HEK293 (cell line): ENCODE data around the gene SLC22A12.

Source experiments
- CTCF ChIA-PET: fragments of 350-600 bp; formaldehyde crosslinking; extraction: SDS; loops from one replicate; lab custom pipeline; 2021; ENCODE audit warnings: antibody characterized with exemption; lab: Yijun Ruan, JAX
- POLR2A ChIA-PET: fragments of 300-600 bp; formaldehyde crosslinking; extraction: SDS; loops from one replicate; lab custom pipeline; 2020; ENCODE audit warnings: antibody characterized with exemption, inconsistent platforms; lab: Yijun Ruan, JAX
- H3K27ac ChIP-seq: fragments of 200-500 bp; sonication (Bioruptor generic); 2 replicates; pipeline ENCODE4 v1.5.1; 2014; ENCODE audit warnings: low read depth, low read length, control low read depth, inconsistent platforms; ENCODE audit errors: extremely low read depth
- H3K36me3 ChIP-seq, 2 experiments: fragments of 200-500 bp in 1 of 2; sonication (Bioruptor generic) in 1 of 2; 1 replicate in 1 of 2; 2 replicates in 1 of 2; pipeline ENCODE4 v1.5.1; 2014 to 2017; ENCODE audit warnings: inconsistent platforms in 2 of 2, low read length in 2 of 2; ENCODE audit not compliant: control insufficient read depth in 2 of 2, insufficient read depth in 1 of 2
- H3K4me1 ChIP-seq: fragments of 200-500 bp; sonication (Bioruptor generic); 2 replicates; pipeline ENCODE4 v1.5.1; 2014; ENCODE audit warnings: mild to moderate bottlenecking, low read length, inconsistent platforms; ENCODE audit not compliant: control insufficient read depth, insufficient read depth
- H3K4me3 ChIP-seq: 2 replicates; pipeline ENCODE4 v1.5.1; 2011; ENCODE audit warnings: low read depth, mild to moderate bottlenecking, control low read depth, low read length, moderate library complexity
- H3K9me3 ChIP-seq: fragments of 200-500 bp; sonication (Bioruptor generic); 2 replicates; pipeline ENCODE4 v1.5.1; 2014; ENCODE audit warnings: low read depth, low read length, inconsistent platforms; ENCODE audit not compliant: control insufficient read depth, insufficient read depth
- CTCF ChIP-seq: fragments of 450-650 bp; formaldehyde crosslinking; IDR thresholded peaks from 2 replicates; pipeline ENCODE4 v1.5.1; 2016; ENCODE audit warnings: missing biosample characterization, missing genetic modification characterization
- EGR2 ChIP-seq: fragments of 450-650 bp; formaldehyde crosslinking; IDR thresholded peaks from 2 replicates; pipeline ENCODE4 v1.5.1; 2016; ENCODE audit warnings: low read depth, missing biosample characterization, missing genetic modification characterization
- GLIS1 ChIP-seq: fragments of 450-650 bp; formaldehyde crosslinking; IDR thresholded peaks from 2 replicates; pipeline ENCODE4 v1.5.1; 2016; ENCODE audit warnings: missing biosample characterization, missing genetic modification characterization
- GLIS2 ChIP-seq: fragments of 450-650 bp; formaldehyde crosslinking; IDR thresholded peaks from 2 replicates; pipeline ENCODE4 v1.5.1; 2016; ENCODE audit warnings: missing biosample characterization, missing genetic modification characterization
- KLF1 ChIP-seq: fragments of 450-650 bp; formaldehyde crosslinking; IDR thresholded peaks from 2 replicates; pipeline ENCODE4 v1.5.1; 2016; ENCODE audit warnings: missing biosample characterization, missing genetic modification characterization
- KLF9 ChIP-seq: fragments of 450-650 bp; formaldehyde crosslinking; IDR thresholded peaks from 2 replicates; pipeline ENCODE4 v1.5.1; 2016; ENCODE audit warnings: missing biosample characterization, missing genetic modification characterization, low read depth
- SP3 ChIP-seq: fragments of 450-650 bp; formaldehyde crosslinking; IDR thresholded peaks from 2 replicates; pipeline ENCODE4 v1.5.1; 2016; ENCODE audit warnings: missing biosample characterization, missing genetic modification characterization
- YY2 ChIP-seq: fragments of 450-650 bp; formaldehyde crosslinking; IDR thresholded peaks from 2 replicates; pipeline ENCODE4 v1.5.1; 2016; ENCODE audit warnings: missing biosample characterization, missing genetic modification characterization
- ZBTB1 ChIP-seq: fragments of 450-650 bp; formaldehyde crosslinking; IDR thresholded peaks from 2 replicates; pipeline ENCODE4 v1.5.1; 2016; ENCODE audit warnings: missing biosample characterization, missing genetic modification characterization
- ZBTB17 ChIP-seq: fragments of 450-650 bp; formaldehyde crosslinking; IDR thresholded peaks from 2 replicates; pipeline ENCODE4 v1.5.1; 2016; ENCODE audit warnings: missing biosample characterization, missing genetic modification characterization
- ZBTB6 ChIP-seq: fragments of 450-650 bp; formaldehyde crosslinking; IDR thresholded peaks from 2 replicates; pipeline ENCODE4 v1.5.1; 2017; ENCODE audit warnings: missing biosample characterization, missing genetic modification characterization
- ZBTB7A ChIP-seq: fragments of 450-650 bp; formaldehyde crosslinking; IDR thresholded peaks from 2 replicates; pipeline ENCODE4 v1.5.1; 2016; ENCODE audit warnings: low read depth, missing biosample characterization, missing genetic modification characterization
- ZFHX2 ChIP-seq: fragments of 450-650 bp; formaldehyde crosslinking; conservative IDR thresholded peaks from 2 replicates; pipeline ENCODE4 v1.5.1; 2016; ENCODE audit warnings: missing biosample characterization, missing genetic modification characterization
- ZIC2 ChIP-seq: fragments of 450-650 bp; formaldehyde crosslinking; IDR thresholded peaks from 2 replicates; pipeline ENCODE4 v1.5.1; 2016; ENCODE audit warnings: missing biosample characterization, missing genetic modification characterization
- ZNF10 ChIP-seq: fragments of 450-650 bp; formaldehyde crosslinking; IDR thresholded peaks from 2 replicates; pipeline ENCODE4 v1.5.1; 2017; ENCODE audit warnings: missing biosample characterization, missing genetic modification characterization
- ZNF211 ChIP-seq: fragments of 450-650 bp; formaldehyde crosslinking; IDR thresholded peaks from 2 replicates; pipeline ENCODE4 v1.5.1; 2016; ENCODE audit warnings: low read depth, missing biosample characterization, missing genetic modification characterization
- ZNF221 ChIP-seq: fragments of 450-650 bp; formaldehyde crosslinking; IDR thresholded peaks from 2 replicates; pipeline ENCODE4 v1.5.1; 2017; ENCODE audit warnings: missing biosample characterization, missing genetic modification characterization, borderline replicate concordance
- ZNF350 ChIP-seq: fragments of 450-650 bp; formaldehyde crosslinking; IDR thresholded peaks from 2 replicates; pipeline ENCODE4 v1.5.0; 2017; ENCODE audit warnings: missing biosample characterization, mild to moderate bottlenecking, missing genetic modification characterization
- ZNF544 ChIP-seq: fragments of 450-650 bp; formaldehyde crosslinking; IDR thresholded peaks from 2 replicates; pipeline ENCODE4 v1.5.0; 2017; ENCODE audit warnings: missing biosample characterization, missing genetic modification characterization
- ZNF548 ChIP-seq: fragments of 450-650 bp; formaldehyde crosslinking; IDR thresholded peaks from 2 replicates; pipeline ENCODE4 v1.5.1; 2016; ENCODE audit warnings: missing biosample characterization, missing genetic modification characterization
- ZNF624 ChIP-seq: fragments of 450-650 bp; formaldehyde crosslinking; IDR thresholded peaks from 2 replicates; pipeline ENCODE4 v1.5.1; 2017; ENCODE audit warnings: missing biosample characterization, missing genetic modification characterization
- ZNF76 ChIP-seq: fragments of 450-650 bp; formaldehyde crosslinking; IDR thresholded peaks from 2 replicates; pipeline ENCODE4; 2016; ENCODE audit warnings: low read depth, missing biosample characterization, missing genetic modification characterization, borderline replicate concordance
- ZNF792 ChIP-seq: fragments of 450-650 bp; formaldehyde crosslinking; IDR thresholded peaks from 2 replicates; pipeline ENCODE4 v1.5.1; 2016; ENCODE audit warnings: missing biosample characterization, missing genetic modification characterization
- ZNF837 ChIP-seq: fragments of 450-650 bp; formaldehyde crosslinking; IDR thresholded peaks from 2 replicates; pipeline ENCODE4 v1.5.1; 2016; ENCODE audit warnings: missing biosample characterization, missing genetic modification characterization
- ZSCAN18 ChIP-seq: fragments of 450-650 bp; formaldehyde crosslinking; IDR thresholded peaks from 2 replicates; pipeline ENCODE4 v1.5.1; 2016; ENCODE audit warnings: missing biosample characterization, missing genetic modification characterization
- ZSCAN23 ChIP-seq: fragments of 450-650 bp; formaldehyde crosslinking; IDR thresholded peaks from 2 replicates; pipeline ENCODE4 v1.5.1; 2016; ENCODE audit warnings: missing biosample characterization, missing genetic modification characterization
- ZSCAN5A ChIP-seq: fragments of 450-650 bp; formaldehyde crosslinking; IDR thresholded peaks from 2 replicates; pipeline ENCODE4 v1.5.1; 2016; ENCODE audit warnings: missing biosample characterization, missing genetic modification characterization

Gene SLC22A12

GRCh38 chr11:64619196-64619595 is 28.2 kb downstream of the SLC22A12 start:
- Histone ChIP-seq H3K4me1 (no peaks in the 10 kb centered on the region), H3K9me3 (no peaks in the 10 kb centered on the region), H3K36me3 (no peaks in the 10 kb centered on the region), H3K4me3 (no peak overlapping the region), H3K27ac (no peak overlapping the region)
- TF ChIP-seq ZNF624: no peak
- TF ChIP-seq EGR2 (tag by site-specific recombination): peak; percentile 85
- no peak for TF ChIP-seq ZNF221 (tag by site-specific recombination)
- no peak for TF ChIP-seq CTCF (tag by site-specific recombination)
- peak; percentile 85 for TF ChIP-seq ZFHX2 (tag by site-specific recombination)
- TF ChIP-seq KLF1 (tag by site-specific recombination): no peak
- TF ChIP-seq ZSCAN5A (tag by site-specific recombination): no peak
- TF ChIP-seq ZNF544 (tag by site-specific recombination): no peak
- POLR2A ChIA-PET: no interaction called here
- CTCF ChIA-PET: interaction anchor here (1.2 kb wide), 1 partner anchor 170 kb away, joined by 3 read pairs; no protein-coding TSS in a partner anchor

- POLR2A ChIA-PET: no interaction called here
- CTCF ChIA-PET: interaction anchor here (0.7 to 1.2 kb wide), 2 partner anchors 96 to 170 kb away, joined by 3 read pairs; no protein-coding TSS in a partner anchor
- Histone ChIP-seq H3K4me1 (no peaks in the 10 kb centered on the region), H3K9me3 (no peaks in the 10 kb centered on the region), H3K27ac (no peak overlapping the region), H3K4me3 (no peak overlapping the region), H3K36me3 (no peaks in the 10 kb centered on the region)
- TF ChIP-seq ZNF350 (tag by site-specific recombination) (no peak), SP3 (tag by site-specific recombination) (0 out of 2 replicates have a peak, but pooled peaks have one; percentile 23), ZNF548 (tag by site-specific recombination) (no peak), ZBTB1 (tag by site-specific recombination) (no peak), ZNF76 (tag by site-specific recombination) (peak; percentile 90), ZBTB17 (peak; percentile 29; the same call in 1 of the 2 replicates)
These were observed 28.9 kb downstream of the SLC22A12 start for GRCh38 chr11:64619811-64620380.

- Histone ChIP-seq H3K9me3 (no peaks in the 10 kb centered on the region), H3K4me3 (no peak overlapping the region), H3K27ac (no peak overlapping the region), H3K36me3 (no peaks in the 10 kb centered on the region), H3K4me1 (no peaks in the 10 kb centered on the region)
- CTCF ChIA-PET: interaction anchor here (0.6 to 1.2 kb wide), 2 partner anchors 25 to 171 kb away, joined by 3 to 4 read pairs; no protein-coding TSS in a partner anchor
- POLR2A ChIA-PET: no interaction called here
- no peak for TF ChIP-seq ZBTB6
- no peak for TF ChIP-seq ZNF211 (tag by site-specific recombination)
- no peak for TF ChIP-seq ZSCAN23 (tag by site-specific recombination)
- TF ChIP-seq ZBTB7A: no peak
- TF ChIP-seq ZNF792 (tag by site-specific recombination): no peak
- no peak for TF ChIP-seq GLIS2 (tag by site-specific recombination)
- no peak for TF ChIP-seq ZIC2 (tag by site-specific recombination)
- no peak for TF ChIP-seq ZNF837
- no peak for TF ChIP-seq ZNF10
- TF ChIP-seq ZSCAN18 (tag by site-specific recombination): no peak
- TF ChIP-seq GLIS1 (tag by site-specific recombination): no peak
- no peak for TF ChIP-seq KLF9
- TF ChIP-seq ZNF221 (tag by site-specific recombination): no peak
- TF ChIP-seq YY2 (tag by site-specific recombination): no peak
These were observed 29.5 kb downstream of the SLC22A12 start for GRCh38 chr11:64620381-64620971.
